A673 (cell line): ENCODE data around the gene GPR158.

Experiments
- CTCF ChIP-seq: fragments of 300-800, 200-600 bp; sonication (generic); conservative IDR thresholded peaks from 2 replicates; pipeline ENCODE4 v1.5.1; 2017; ENCODE audit warnings: low read depth, mild to moderate bottlenecking, antibody characterized with exemption, low read length, moderate library complexity, mixed read lengths
- EZH2 ChIP-seq: fragments of 200-600 bp; sonication (generic); IDR thresholded peaks from 2 replicates; pipeline ENCODE4 v1.6.1; 2017; ENCODE audit warnings: borderline replicate concordance, low read depth, mild to moderate bottlenecking, mixed read lengths, antibody characterized with exemption, low read length; ENCODE audit not compliant: poor library complexity, severe bottlenecking

- no peak for TF ChIP-seq CTCF
- no peak for TF ChIP-seq EZH2
These were observed 165.2 kb downstream of the GPR158 start for GRCh38 chr10:25339966-25340365.
